Dendritic cell treated with granulocyte-macrophage colony-stimulating factor and Interleukin-4, amounts not matched to agents 40 ng/mL and 50 ng/mL, for 4 days (primary cell): ENCODE results near the gene TTC28.

Experiments used
- H3K27ac Mint-ChIP-seq: one replicate; pipeline ENCODE4 v1.8.0; 2022; ENCODE audit warnings: mild to moderate bottlenecking, mixed read lengths
- H3K27me3 Mint-ChIP-seq: one replicate; pipeline ENCODE4 v1.8.0; 2022; ENCODE audit warnings: mild to moderate bottlenecking, mixed read lengths
- H3K36me3 Mint-ChIP-seq: one replicate; pipeline ENCODE4 v1.8.0; 2022; ENCODE audit warnings: low read depth, mixed read lengths
- H3K4me1 Mint-ChIP-seq: one replicate; pipeline ENCODE4 v1.8.0; 2022; ENCODE audit warnings: low read depth, mixed read lengths
- H3K4me3 Mint-ChIP-seq: one replicate; pipeline ENCODE4 v1.8.0; 2022; ENCODE audit warnings: mild to moderate bottlenecking, moderate library complexity, mixed read lengths
- H3K9me3 Mint-ChIP-seq: one replicate; pipeline ENCODE4 v1.8.0; 2022; ENCODE audit warnings: mixed read lengths
- intact Hi-C: fragments of 100-400 bp; cut with micrococcal nuclease; formaldehyde crosslinking; loops from one replicate; pipeline ENCODE4 v1.15.0; 2022

The TTC28 gene

DNA sequence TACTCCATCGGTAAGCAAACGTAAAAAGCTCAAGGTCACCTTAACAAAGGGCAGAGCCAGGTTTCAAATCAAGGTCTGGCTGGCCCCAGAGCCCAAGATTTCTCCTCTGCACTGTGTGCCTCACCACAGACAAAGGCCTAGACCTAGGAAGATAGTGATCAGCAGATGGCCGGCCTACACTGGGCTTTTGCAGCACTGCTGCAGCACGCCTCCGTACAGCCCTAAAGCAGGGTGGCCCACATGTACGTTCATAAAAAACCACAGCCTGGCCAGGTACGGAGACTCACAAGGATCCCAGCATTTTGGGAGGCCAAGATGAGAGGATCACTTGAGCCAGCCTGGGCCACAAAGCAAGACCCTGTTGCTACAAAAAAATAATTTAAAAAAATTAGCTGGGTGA is 654.3 kb downstream of the TTC28 start:
- Mint-ChIP-seq H3K4me1 (no peaks in the 10 kb centered on the region), H3K9me3 (no peaks in the 10 kb centered on the region), H3K36me3 (no peaks in the 10 kb centered on the region), H3K27ac (no peak overlapping the region), H3K4me3 (no peak overlapping the region), H3K27me3 (no peaks in the 10 kb centered on the region)
- intact Hi-C loops = loop anchor here (10.0 kb wide), 1 partner anchor 419 kb away; no protein-coding TSS in a partner anchor

DNA sequence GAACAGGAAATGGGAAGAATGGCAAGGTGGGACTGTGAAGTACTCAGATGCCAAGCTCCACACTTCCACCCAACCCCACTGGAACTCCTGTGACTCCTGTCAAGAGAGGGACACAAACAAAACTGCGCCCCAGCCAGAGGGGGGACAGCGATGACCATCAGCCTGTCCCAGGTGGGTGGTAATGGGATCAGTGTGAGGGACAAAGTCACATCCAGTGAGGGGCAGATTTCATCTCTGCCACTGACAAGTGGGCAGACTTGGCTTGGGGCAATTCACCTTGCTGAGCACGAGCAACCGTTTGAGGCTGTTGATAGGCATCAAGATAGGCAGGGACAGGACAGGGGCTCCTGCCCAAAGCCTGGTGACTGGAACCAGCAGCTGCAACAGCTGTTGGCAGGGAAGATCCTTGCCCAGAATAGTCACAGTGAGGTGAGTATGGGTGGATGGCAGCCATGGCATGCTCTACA is 655.2 kb downstream of the TTC28 start:
- Mint-ChIP-seq H3K27me3 (no peaks in the 10 kb centered on the region), H3K9me3 (no peaks in the 10 kb centered on the region), H3K4me1 (no peaks in the 10 kb centered on the region), H3K4me3 (no peak overlapping the region), H3K36me3 (no peaks in the 10 kb centered on the region), H3K27ac (no peak overlapping the region)
- intact Hi-C loops = loop anchor here (10.0 kb wide), 1 partner anchor 420 kb away; no protein-coding TSS in a partner anchor

DNA sequence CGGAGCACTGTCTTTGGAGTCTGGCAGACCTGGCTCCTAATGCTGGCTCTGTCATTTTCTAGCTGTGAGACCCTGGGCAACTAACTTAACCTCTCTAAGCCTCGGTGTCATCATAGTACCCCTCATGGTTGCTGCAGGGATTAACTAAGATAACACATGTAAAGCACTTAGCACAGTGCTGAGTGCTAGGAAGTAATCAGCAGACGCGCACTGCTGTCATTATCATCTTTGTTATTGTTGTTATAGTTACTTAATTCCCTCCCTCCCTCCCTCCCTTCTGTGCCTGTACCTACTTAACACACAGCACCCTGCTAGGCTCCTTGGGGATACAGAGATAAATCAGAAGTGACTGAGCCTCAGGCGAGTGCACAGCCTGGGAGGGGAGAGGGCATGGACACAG is 655.9 kb downstream of the TTC28 start:
- Mint-ChIP-seq H3K4me1 (no peaks in the 10 kb centered on the region), H3K4me3 (no peak overlapping the region), H3K27ac (no peak overlapping the region), H3K9me3 (no peaks in the 10 kb centered on the region), H3K36me3 (no peaks in the 10 kb centered on the region), H3K27me3 (no peaks in the 10 kb centered on the region)
- intact Hi-C loops = loop anchor here (10.0 kb wide), 1 partner anchor 421 kb away; no protein-coding TSS in a partner anchor

DNA sequence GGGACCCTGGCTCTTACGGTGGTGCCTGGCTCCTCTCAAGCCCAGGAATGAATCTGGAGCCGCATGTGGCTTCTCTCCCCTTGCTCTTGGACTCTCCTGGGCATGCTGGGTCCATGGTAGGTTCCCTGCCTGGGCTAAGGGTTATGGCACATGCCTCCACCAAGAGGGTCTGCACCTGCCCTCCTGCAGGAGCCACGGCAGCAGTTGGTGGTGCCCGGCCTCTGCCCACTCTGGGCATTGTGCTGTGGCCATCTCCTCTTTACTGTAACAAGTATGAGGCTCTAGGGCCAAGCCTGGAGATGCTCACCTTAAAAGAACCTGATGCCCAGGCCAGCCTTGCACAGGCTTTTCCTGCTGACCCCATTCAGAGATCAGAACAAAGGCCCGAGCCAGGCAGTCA is 656.6 kb downstream of the TTC28 start:
- Mint-ChIP-seq H3K27me3 (no peaks in the 10 kb centered on the region), H3K27ac (no peak overlapping the region), H3K4me3 (no peak overlapping the region), H3K9me3 (no peaks in the 10 kb centered on the region), H3K36me3 (no peaks in the 10 kb centered on the region), H3K4me1 (no peaks in the 10 kb centered on the region)
- intact Hi-C loops = loop anchor here (10.0 kb wide), 1 partner anchor 422 kb away; no protein-coding TSS in a partner anchor

DNA sequence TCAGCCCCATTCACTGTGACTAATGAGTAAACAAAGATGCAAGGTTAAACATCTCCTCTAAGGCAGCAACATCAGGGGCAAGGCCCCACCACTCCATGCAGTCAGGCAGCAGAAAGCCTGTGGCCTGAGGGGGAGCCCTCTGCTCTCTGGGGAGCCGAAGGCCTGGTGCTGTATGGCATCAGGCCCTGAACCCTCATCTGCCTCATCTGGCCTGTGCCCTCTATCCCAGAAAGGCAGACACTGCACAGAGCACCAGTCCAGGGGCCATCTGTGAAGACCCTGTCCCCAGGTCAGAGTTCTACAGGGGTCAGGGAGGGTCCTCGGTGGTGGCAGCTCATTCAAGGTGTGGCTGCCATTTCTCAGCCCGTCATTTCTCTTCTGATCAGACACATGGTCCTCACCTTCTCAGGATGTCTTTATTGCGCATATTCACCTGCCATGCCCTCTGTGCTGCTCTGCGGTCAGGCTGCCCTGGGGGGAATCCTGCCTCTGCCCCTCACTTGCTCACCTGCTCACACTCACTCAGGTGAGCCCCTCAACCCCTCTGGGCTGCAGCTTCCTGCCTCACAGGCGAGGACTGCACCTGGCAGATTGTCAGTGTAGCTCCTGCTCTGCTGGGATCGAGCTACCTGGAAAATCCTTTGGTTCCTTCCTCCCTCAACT is 657.5 kb downstream of the TTC28 start:
- H3K36me3 Mint-ChIP-seq = no peaks in the 10 kb centered on the region
- H3K4me3 Mint-ChIP-seq = no peak overlapping the region
- no peaks in the 10 kb centered on the region for H3K4me1 Mint-ChIP-seq
- H3K9me3 Mint-ChIP-seq = no peaks in the 10 kb centered on the region
- intact Hi-C loops = loop anchor here (10.0 kb wide), 1 partner anchor 423 kb away; no protein-coding TSS in a partner anchor
- no peak overlapping the region for H3K27ac Mint-ChIP-seq
- no peaks in the 10 kb centered on the region for H3K27me3 Mint-ChIP-seq

DNA sequence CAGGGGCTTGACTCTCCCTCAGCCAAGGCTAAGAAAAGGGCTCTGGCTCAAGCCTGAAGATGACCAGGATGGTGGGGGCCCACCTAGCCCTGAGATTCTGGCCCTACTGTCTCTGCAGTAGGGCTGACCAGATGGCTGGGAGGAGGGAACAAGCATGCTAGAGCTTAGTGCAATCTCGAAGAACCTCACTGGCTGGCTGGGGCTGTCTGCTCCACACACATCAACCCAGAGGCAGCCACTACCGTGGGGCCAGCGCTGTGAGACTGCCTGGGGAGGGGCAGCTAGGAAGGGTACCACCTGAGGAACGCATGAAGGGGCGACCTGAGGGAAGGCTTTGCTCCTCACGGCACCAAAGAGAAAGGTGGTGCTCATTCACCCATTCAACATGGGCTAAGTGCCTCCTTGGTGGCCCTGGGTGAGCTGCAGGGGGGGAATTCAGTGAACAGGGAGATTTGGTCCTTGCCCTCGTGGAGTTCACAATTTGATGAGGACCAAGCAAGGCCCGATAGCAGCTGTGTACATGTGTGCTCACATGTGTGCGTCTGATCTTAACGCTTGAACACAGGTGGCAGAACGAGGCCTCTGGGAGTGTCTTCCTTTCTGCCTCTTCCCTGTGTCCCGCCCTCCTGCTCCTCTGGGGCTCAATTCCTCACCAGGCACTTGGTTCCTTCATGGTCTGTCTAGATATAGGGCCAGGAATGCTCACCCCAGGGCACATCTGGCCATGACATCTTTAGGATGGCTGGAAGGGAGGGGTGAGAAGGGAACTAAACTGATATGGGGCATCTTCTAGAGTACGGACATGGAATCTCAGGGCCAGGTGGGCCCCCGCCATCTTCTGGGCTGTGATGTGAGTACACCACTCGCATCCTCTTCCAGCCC is 658.3 kb downstream of the TTC28 start:
- H3K4me1 Mint-ChIP-seq = no peaks in the 10 kb centered on the region
- H3K4me3 Mint-ChIP-seq = no peak overlapping the region
- no peaks in the 10 kb centered on the region for H3K9me3 Mint-ChIP-seq
- no peaks in the 10 kb centered on the region for H3K27me3 Mint-ChIP-seq
- H3K36me3 Mint-ChIP-seq = no peaks in the 10 kb centered on the region
- no peak overlapping the region for H3K27ac Mint-ChIP-seq
- intact Hi-C loops = loop anchor here (10.0 kb wide), 1 partner anchor 423 kb away; no protein-coding TSS in a partner anchor

DNA sequence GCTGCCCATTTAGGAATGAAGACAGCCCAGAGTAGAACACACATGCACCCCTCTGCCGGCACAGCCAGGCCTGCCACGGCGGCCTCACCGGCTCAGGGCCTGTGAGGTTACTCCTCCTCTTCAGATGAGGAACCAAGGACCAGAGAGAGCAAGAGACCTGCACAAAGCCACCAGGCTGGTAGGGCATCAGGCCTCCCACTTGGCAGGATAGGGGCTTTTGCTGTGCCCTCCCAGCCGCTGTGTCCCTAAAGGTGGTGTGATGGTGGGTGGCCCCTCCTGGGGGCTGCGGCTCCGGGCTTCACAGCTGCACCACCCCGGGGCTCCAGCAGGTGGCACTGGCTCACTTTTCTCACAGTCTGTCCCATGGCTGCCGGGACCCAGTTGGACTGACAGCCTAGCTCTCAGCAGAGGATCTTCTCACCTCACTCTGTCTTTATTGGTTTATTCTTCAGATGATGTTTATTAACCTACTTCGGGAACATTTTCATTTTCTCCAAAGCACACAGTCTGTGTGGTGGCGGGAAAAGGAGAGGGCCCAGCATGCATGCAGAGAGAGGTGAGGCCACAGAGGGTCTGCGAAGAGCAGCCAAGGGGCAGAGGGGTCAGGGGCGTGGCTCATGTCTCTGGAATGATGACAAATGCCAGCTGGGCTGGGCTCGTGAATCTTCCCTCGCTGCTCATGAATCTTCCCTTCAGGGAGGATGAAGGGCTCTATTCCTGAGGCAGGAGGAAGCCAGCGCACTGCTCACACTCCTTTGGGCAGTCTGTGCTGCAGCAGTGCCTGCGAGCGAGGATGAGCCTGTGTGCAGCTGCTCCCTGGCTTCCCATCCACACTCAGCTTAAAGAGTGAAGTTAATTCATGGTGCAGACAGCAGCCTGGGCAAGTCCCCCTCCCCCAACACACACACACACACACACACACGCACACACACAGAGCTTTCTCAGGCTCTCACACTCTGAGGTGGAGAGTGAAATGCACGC is 659.5 kb downstream of the TTC28 start:
- Mint-ChIP-seq H3K27ac (no peak overlapping the region), H3K27me3 (no peaks in the 10 kb centered on the region), H3K36me3 (no peaks in the 10 kb centered on the region), H3K4me3 (no peak overlapping the region), H3K4me1 (no peaks in the 10 kb centered on the region), H3K9me3 (no peaks in the 10 kb centered on the region)
- intact Hi-C loops = loop anchor here (1.0 to 10.0 kb wide), 2 partner anchors 425 to 574 kb away; no protein-coding TSS in a partner anchor

DNA sequence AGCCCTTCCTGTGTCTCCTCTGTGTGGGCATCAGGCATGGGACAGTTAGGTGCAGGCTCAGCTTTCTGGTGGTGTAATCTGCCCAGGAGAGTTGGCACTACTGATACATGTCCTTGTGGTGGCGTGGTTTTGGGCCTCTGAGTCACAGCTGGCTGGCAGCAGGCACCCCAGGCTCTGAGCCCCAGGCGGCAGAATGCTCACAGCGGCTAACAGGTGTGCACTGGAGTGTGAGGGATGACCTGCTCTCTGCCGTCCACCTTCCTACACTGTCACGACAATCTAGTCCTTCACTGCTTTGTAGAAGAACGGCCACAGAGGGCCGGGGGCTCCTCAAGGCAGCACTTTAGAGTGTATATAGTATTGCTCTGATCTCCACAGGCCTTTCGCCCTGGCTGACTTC is 660.3 kb downstream of the TTC28 start:
- Mint-ChIP-seq H3K4me1 (no peaks in the 10 kb centered on the region), H3K27me3 (no peaks in the 10 kb centered on the region), H3K27ac (no peak overlapping the region), H3K36me3 (no peaks in the 10 kb centered on the region), H3K9me3 (no peaks in the 10 kb centered on the region), H3K4me3 (no peak overlapping the region)
- intact Hi-C loops = no loop called here

DNA sequence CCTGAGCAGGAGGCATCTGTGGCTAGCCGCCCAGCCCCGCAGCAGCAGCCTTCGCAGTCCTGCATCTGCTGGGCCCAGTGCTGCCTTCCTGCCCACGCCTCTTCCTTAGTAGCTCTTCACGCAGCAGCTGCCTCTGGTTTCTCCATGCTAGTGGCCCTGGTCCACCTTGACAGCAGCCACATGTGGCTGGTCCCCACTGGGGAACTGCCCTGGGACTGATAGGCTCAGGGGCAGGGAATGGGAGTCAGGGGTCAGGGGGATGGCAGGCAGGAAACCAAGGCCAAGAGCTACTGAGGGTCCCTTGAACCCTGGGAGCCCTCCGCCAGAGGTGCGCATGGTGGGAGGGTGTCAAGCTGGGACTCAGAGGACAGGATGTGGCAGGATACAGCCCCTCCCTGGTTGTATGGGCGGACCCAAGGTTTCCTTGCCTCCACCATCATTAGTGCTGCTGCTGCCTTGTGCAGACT is 661.1 kb downstream of the TTC28 start:
- H3K9me3 Mint-ChIP-seq = no peaks in the 10 kb centered on the region
- no peaks in the 10 kb centered on the region for H3K36me3 Mint-ChIP-seq
- intact Hi-C loops = no loop called here
- H3K4me1 Mint-ChIP-seq = no peaks in the 10 kb centered on the region
- no peak overlapping the region for H3K27ac Mint-ChIP-seq
- no peak overlapping the region for H3K4me3 Mint-ChIP-seq
- no peaks in the 10 kb centered on the region for H3K27me3 Mint-ChIP-seq

DNA sequence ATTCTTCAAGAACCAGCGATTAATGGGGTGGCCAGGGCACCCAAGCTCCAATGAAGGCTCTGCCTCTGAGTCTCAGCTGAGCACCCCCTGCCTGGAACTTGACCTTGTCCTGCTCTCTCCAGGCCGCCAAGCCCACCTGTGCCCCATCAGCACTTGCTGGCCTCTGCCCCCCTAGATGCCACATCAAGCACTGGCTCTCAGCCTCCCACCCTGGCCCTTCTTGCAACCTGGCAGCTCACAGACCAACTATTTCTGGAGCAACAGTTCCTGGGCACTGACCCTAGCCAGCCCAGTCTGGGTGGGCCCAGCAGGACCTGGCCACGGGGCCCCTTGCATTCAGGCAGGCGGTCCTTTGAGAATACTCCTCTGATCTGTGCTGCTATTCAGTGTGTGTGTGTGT is 661.8 kb downstream of the TTC28 start:
- intact Hi-C loops = no loop called here
- Mint-ChIP-seq H3K36me3 (no peaks in the 10 kb centered on the region), H3K27ac (no peak overlapping the region)

DNA sequence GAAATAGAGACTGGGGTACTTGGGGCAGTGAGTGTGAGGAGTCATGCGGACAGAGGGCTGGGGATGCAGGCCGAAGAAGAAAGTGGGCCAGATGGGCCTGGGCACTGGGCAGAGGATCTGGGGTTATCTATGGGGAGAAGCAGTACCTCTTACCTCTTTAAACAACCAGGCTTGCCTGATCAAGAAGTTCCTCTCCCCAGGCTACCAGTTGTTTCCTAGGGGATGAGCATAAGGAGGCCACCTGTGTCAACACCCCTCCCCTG is 662.2 kb downstream of the TTC28 start:
- Mint-ChIP-seq H3K4me1 (no peaks in the 10 kb centered on the region), H3K4me3 (no peak overlapping the region), H3K27me3 (no peaks in the 10 kb centered on the region), H3K27ac (no peak overlapping the region), H3K36me3 (no peaks in the 10 kb centered on the region), H3K9me3 (no peaks in the 10 kb centered on the region)
- intact Hi-C loops = no loop called here

More for the DNA sequence above, 661.8 kb downstream of the TTC28 start:
- H3K4me1 Mint-ChIP-seq = no peaks in the 10 kb centered on the region
- H3K4me3 Mint-ChIP-seq = no peak overlapping the region
- H3K27me3 Mint-ChIP-seq = no peaks in the 10 kb centered on the region
- H3K9me3 Mint-ChIP-seq = no peaks in the 10 kb centered on the region

DNA sequence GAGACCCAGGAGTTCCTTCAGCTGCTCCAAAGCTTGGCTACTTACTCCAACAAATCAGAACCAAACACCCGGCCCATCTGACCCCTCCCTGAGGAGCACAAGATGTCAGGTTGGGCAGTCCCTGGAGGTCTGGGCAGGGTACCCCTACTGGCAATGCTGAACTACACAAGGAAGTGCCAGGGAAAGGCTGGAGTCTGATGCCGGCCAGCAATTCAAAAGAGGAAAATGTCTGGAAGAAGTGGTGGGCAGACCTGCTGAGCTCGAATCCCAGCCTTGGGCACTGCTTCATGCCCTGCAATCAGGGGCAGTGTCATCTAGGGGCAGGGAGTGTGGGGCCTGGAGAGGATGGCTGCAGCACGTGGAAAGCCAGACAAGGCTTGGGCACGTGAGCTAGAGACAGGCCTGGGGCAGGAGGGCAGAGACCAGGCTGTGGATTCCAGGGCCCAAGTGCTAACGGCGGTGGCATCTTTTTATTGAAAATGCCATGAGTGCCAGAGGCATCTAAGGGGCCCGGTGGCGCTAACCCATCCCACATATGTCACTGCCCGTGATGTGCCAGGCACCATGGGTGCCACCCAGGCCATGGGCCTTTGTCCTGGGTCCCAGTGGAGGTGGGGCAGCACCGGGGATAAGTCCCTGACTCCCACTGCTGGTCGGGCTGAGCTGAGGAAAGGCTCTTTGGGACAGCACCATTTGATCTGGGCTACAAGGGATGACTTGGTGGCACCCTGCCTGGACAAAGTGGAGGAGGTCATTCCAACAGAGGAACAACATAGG is 662.7 kb downstream of the TTC28 start:
- H3K9me3 Mint-ChIP-seq = no peaks in the 10 kb centered on the region
- no peak overlapping the region for H3K4me3 Mint-ChIP-seq
- no peaks in the 10 kb centered on the region for H3K36me3 Mint-ChIP-seq

More for the DNA sequence above, 662.7 kb downstream of the TTC28 start:
- no peaks in the 10 kb centered on the region for H3K27me3 Mint-ChIP-seq
- intact Hi-C loops = no loop called here
- no peak overlapping the region for H3K27ac Mint-ChIP-seq
- H3K4me1 Mint-ChIP-seq = no peaks in the 10 kb centered on the region
